Upper lobe of left lung (tissue), 6 donors: ENCODE results near the gene ASZ1. TPM values are rescaled to one million over a fixed set of nuclear protein-coding genes. Genes with fewer than 3 reads are reported as not detected.

ENCODE experiments used
- ATAC-seq, 2 donors: fragments of 200-7000 bp; cut with Tn5 transposase; one replicate each; pipeline ENCODE4 v1.9.1; 2022; ENCODE audit warnings: mild to moderate bottlenecking in 2 of 2, moderate library complexity in 2 of 2; ENCODE audit not compliant: low FRiP score in 2 of 2
- DNase-seq, 2 donors: peaks; one replicate each; pipeline ENCODE4 v3.0.0-alpha.2; 2019 to 2020
- H3K27ac ChIP-seq, 4 donors: fragments of 200-600 bp; sonication (generic); one replicate each; pipeline ENCODE4 v1.5.1; 2016 to 2019
- H3K27me3 ChIP-seq, 4 donors: fragments of 200-600 bp; sonication (generic); one replicate each; pipeline ENCODE4 v1.5.1; 2017 to 2019
- H3K36me3 ChIP-seq, 4 donors: fragments of 200-600 bp; sonication (generic); one replicate each; pipeline ENCODE4 v1.5.1; 2016 to 2019
- H3K4me1 ChIP-seq, 4 donors: fragments of 200-600 bp; sonication (generic); one replicate each; pipeline ENCODE4 v1.5.1; 2018 to 2019
- H3K4me3 ChIP-seq, 4 donors: fragments of 200-600 bp; sonication (generic); one replicate each; pipeline ENCODE4 v1.5.1; 2017 to 2019; ENCODE audit warnings: mild to moderate bottlenecking in 2 of 4, moderate library complexity in 1 of 4
- H3K9me3 ChIP-seq, 4 donors: fragments of 200-600 bp; sonication (generic); one replicate each; pipeline ENCODE4 v1.5.1; 2018 to 2019
- CTCF ChIP-seq, 6 experiments: fragments of 450-650 bp in 4 of 6; fragments of 200-600 bp in 2 of 6; sonication (generic) in 2 of 6; IDR thresholded peaks; one replicate each; pipeline ENCODE4 v1.5.1; 2016 to 2019; ENCODE audit warnings: antibody characterized with exemption in 6 of 6
- EP300 ChIP-seq, 4 donors: sonication (generic); formaldehyde crosslinking; IDR thresholded peaks; one replicate each; pipeline ENCODE4 v1.5.1; 2017; ENCODE audit warnings: antibody characterized with exemption in 4 of 4, control low read depth in 2 of 4
- POLR2A ChIP-seq, 4 donors: fragments of 450-650 bp; IDR thresholded peaks; one replicate each; pipeline ENCODE4 v1.5.1; 2016 to 2017; ENCODE audit warnings: antibody characterized with exemption in 4 of 4, mild to moderate bottlenecking in 2 of 4
- POLR2AphosphoS5 ChIP-seq, 2 donors: sonication (generic); formaldehyde crosslinking; IDR thresholded peaks; one replicate each; pipeline ENCODE4 v1.5.1; 2017; ENCODE audit warnings: antibody characterized with exemption in 2 of 2
- WGBS, 2 donors: methylation state at CpG; one replicate each; pipeline ENCODE4 v1.1.5; 2017 to 2018; 5-methylcytosine and 5-hydroxymethylcytosine counted together
- total RNA-seq, 6 donors: library from RNA; depleted of rRNA in 4 of 6; stranded (reverse); fragments of >200 nt in 4 of 6; gene quantifications; one replicate each; pipeline versions ENCODE4 v1.1.0 to v1.2.1, GENCODE V29; 2016 to 2021
- donor health status: DM: no; HTN: no; CAD: no; lungs with moderate emphysema.
- donor health status: DM: no; HTN: yes; CAD: no; lungs with severe emphysema.

ASZ1 gene
- total RNA-seq, 6 donors from 2014 or later = not detected

- Histone ChIP-seq H3K4me3 (peak overlapping the region; percentile 9 to 53 (median 42)), H3K27me3 (peaks cover 0 to 17% (median 8%) of the 10 kb centered on the region in 4 donors)
- DNase-seq = peak; percentile 30 to 90
Observed at GRCh38 chr7:117323851-117324711, 103.2 kb downstream of the ASZ1 start.

GRCh38 chr7:117323305-117323850, 103.9 kb downstream of the ASZ1 start:
- Histone ChIP-seq H3K27me3 (peaks cover 0 to 17% (median 8%) of the 10 kb centered on the region in 4 donors), H3K36me3 (no peaks in the 10 kb centered on the region), H3K4me3 (peak overlapping the region; percentile 4 to 53 (median 42)), H3K9me3 (no peaks in the 10 kb centered on the region), H3K4me1 (peaks cover 20 to 27% (median 24%) of the 10 kb centered on the region in 4 donors), H3K27ac (peak overlapping the region; percentile 63 to 81 (median 72))
- 1 to 3% methylated on average over 24 to 25 of the region's 25 CpGs for WGBS, 2 donors
- DNase-seq = no peak
- peak in 1 of 2 donors; percentile 13 for ATAC-seq
- TF ChIP-seq CTCF (IDR thresholded peaks at IDR 0.05) (no peak), EP300 (IDR thresholded peaks at IDR 0.05) (no peak), POLR2AphosphoS5 (IDR thresholded peaks at IDR 0.05) (no peak), POLR2A (IDR thresholded peaks at IDR 0.05) (no peak)

More at GRCh38 chr7:117323851-117324711, 103.2 kb downstream of the ASZ1 start:
- Histone ChIP-seq H3K4me1 (peaks cover 20 to 27% (median 24%) of the 10 kb centered on the region in 4 donors), H3K27ac (peak overlapping the region; percentile 63 to 81 (median 72)), H3K36me3 (no peaks in the 10 kb centered on the region), H3K9me3 (no peaks in the 10 kb centered on the region)
- ATAC-seq = peak; percentile 84 to 87
- WGBS, 2 donors = 1 to 2% methylated on average over 19 to 66 of the region's 67 CpGs
- TF ChIP-seq POLR2A (IDR thresholded peaks at IDR 0.05) (peak in 2 of 4 donors; percentile 50 to 62), POLR2AphosphoS5 (IDR thresholded peaks at IDR 0.05) (peak in 1 of 2 donors; percentile 42), CTCF (IDR thresholded peaks at IDR 0.05) (no peak)

- Histone ChIP-seq H3K4me3 (peak within 1 kb of the TSS; percentile 4 to 53 (median 42)), H3K4me1 (peaks cover 20 to 27% (median 24%) of the 10 kb centered on the region in 4 donors), H3K27ac (peak within 1 kb of the TSS; percentile 63 to 81 (median 72)), H3K36me3 (no peaks in the 10 kb centered on the region), H3K27me3 (peaks cover 0 to 17% (median 8%) of the 10 kb centered on the region in 4 donors), H3K9me3 (no peaks in the 10 kb centered on the region)
- ATAC-seq = peak in 1 of 2 donors; percentile 33
- TF ChIP-seq EP300 (IDR thresholded peaks at IDR 0.05) (no peak), POLR2A (IDR thresholded peaks at IDR 0.05) (no peak), POLR2AphosphoS5 (IDR thresholded peaks at IDR 0.05) (no peak), CTCF (IDR thresholded peaks at IDR 0.05) (no peak)
- DNase-seq = peak in 1 of 2 donors; percentile 86
- 1 to 6% methylated on average over 32 to 40 of the region's 60 CpGs for WGBS, 2 donors
Observed at GRCh38 chr7:117322741-117323304, 104.5 kb downstream of the ASZ1 start, which contains the start of gene WNT2. Gene WNT2, minus strand, starts transcription at chr7:117323058. Its CDS starts 69 bp downstream, at chr7:117322989.

GRCh38 chr7:117320523-117320922, 106.8 kb downstream of the ASZ1 start:
- TF ChIP-seq CTCF (IDR thresholded peaks at IDR 0.05) (no peak), POLR2A (IDR thresholded peaks at IDR 0.05) (no peak), POLR2AphosphoS5 (IDR thresholded peaks at IDR 0.05) (no peak), EP300 (IDR thresholded peaks at IDR 0.05) (no peak)
- DNase-seq (peak in 1 of 2 donors; percentile 38), ATAC-seq (no peak)
- H3K27ac ChIP-seq = peak overlapping the region in 1 of 4 donors; percentile 26
- H3K4me1 ChIP-seq = peaks cover 20 to 27% (median 24%) of the 10 kb centered on the region in 4 donors
- no peaks in the 10 kb centered on the region for H3K9me3 ChIP-seq
- no peak overlapping the region for H3K4me3 ChIP-seq
- WGBS, 2 donors = 76 to 91% methylated on average over 5 to 10 of the region's 10 CpGs
- peaks cover 0 to 17% (median 8%) of the 10 kb centered on the region in 4 donors for H3K27me3 ChIP-seq
- H3K36me3 ChIP-seq = no peaks in the 10 kb centered on the region
